Progenitor cell of endocrine pancreas (in vitro differentiated cells): ENCODE measurements around the gene COBL. TPM values are rescaled to one million over a fixed set of nuclear protein-coding genes. Genes with fewer than 3 reads are reported as not detected.

ENCODE experiments used
- DNase-seq: peaks from one replicate; pipeline ENCODE4 v3.0.0; 2021; ENCODE audit warnings: low spot score; ENCODE audit not compliant: unreplicated experiment
- H3K27ac Mint-ChIP-seq: 2 replicates; pipeline ENCODE4 v1.8.0; 2021; ENCODE audit warnings: mild to moderate bottlenecking, moderate library complexity, mixed read lengths
- H3K27me3 Mint-ChIP-seq: 2 replicates; pipeline ENCODE4 v1.8.0; 2021; ENCODE audit warnings: mixed read lengths
- H3K36me3 Mint-ChIP-seq: 2 replicates; pipeline ENCODE4 v1.8.0; 2022; ENCODE audit warnings: mixed read lengths; ENCODE audit not compliant: insufficient read depth
- H3K4me1 Mint-ChIP-seq: 2 replicates; pipeline ENCODE4 v1.8.0; 2021; ENCODE audit warnings: low read depth, mixed read lengths
- H3K4me3 Mint-ChIP-seq: 2 replicates; pipeline ENCODE4 v1.8.0; 2021; ENCODE audit warnings: low read depth, mild to moderate bottlenecking, moderate library complexity, mixed read lengths
- H3K9me3 Mint-ChIP-seq: 2 replicates; pipeline ENCODE4 v1.8.0; 2021; ENCODE audit warnings: low read depth, mixed read lengths
- CTCF ChIP-seq: fragments of 200-600 bp; sonication (generic); IDR thresholded peaks from one replicate; pipeline ENCODE4 v1.5.0; 2021; ENCODE audit warnings: antibody characterized with exemption, mild to moderate bottlenecking; ENCODE audit not compliant: unreplicated experiment
- total RNA-seq: library from RNA; stranded (reverse); gene quantifications from 2 replicates; pipeline ENCODE4 v1.2.1, GENCODE V29; 2021

Gene COBL
- total RNA-seq, 1 donor from 2014 or later = 21.3 TPM

- Mint-ChIP-seq H3K27ac (no peak overlapping the region), H3K4me3 (no peak overlapping the region), H3K9me3 (no peaks in the 10 kb centered on the region), H3K36me3 (no peaks in the 10 kb centered on the region), H3K4me1 (peaks cover 14% of the 10 kb centered on the region), H3K27me3 (peaks cover under 1% of the 10 kb centered on the region)
- no peak for TF ChIP-seq CTCF
- no peak for DNase-seq
Observed at GRCh38 chr7:51325908-51326307, 9.3 kb upstream of the COBL start.

GRCh38 chr7:51325261-51325676 is 8.7 kb upstream of the COBL start:
- Mint-ChIP-seq H3K4me1 (peaks cover 11% of the 10 kb centered on the region), H3K36me3 (no peaks in the 10 kb centered on the region), H3K27ac (no peak overlapping the region), H3K27me3 (peaks cover 4% of the 10 kb centered on the region), H3K9me3 (no peaks in the 10 kb centered on the region), H3K4me3 (no peak overlapping the region)
- no peak for TF ChIP-seq CTCF
- DNase-seq = no peak

- no peak overlapping the region for H3K27ac Mint-ChIP-seq
- H3K27me3 Mint-ChIP-seq = peaks cover 4% of the 10 kb centered on the region
- H3K4me1 Mint-ChIP-seq = peaks cover 13% of the 10 kb centered on the region
- no peak overlapping the region for H3K4me3 Mint-ChIP-seq
- DNase-seq = no peak
- TF ChIP-seq CTCF = no peak
- H3K36me3 Mint-ChIP-seq = no peaks in the 10 kb centered on the region
- no peaks in the 10 kb centered on the region for H3K9me3 Mint-ChIP-seq
Observed at GRCh38 chr7:51324206-51324898, 7.7 kb upstream of the COBL start.

- no peak for DNase-seq
- Mint-ChIP-seq H3K27ac (no peak overlapping the region), H3K4me1 (peaks cover 17% of the 10 kb centered on the region), H3K36me3 (no peaks in the 10 kb centered on the region), H3K4me3 (no peak overlapping the region), H3K9me3 (no peaks in the 10 kb centered on the region), H3K27me3 (peaks cover 13% of the 10 kb centered on the region)
- no peak for TF ChIP-seq CTCF
Observed at GRCh38 chr7:51321961-51322515, 5.4 kb upstream of the COBL start.

GRCh38 chr7:51318886-51319579 is 2.4 kb upstream of the COBL start:
- DNase-seq = no peak
- H3K4me1 Mint-ChIP-seq = peaks cover 25% of the 10 kb centered on the region
- peaks cover 23% of the 10 kb centered on the region for H3K27me3 Mint-ChIP-seq
- H3K9me3 Mint-ChIP-seq = no peaks in the 10 kb centered on the region
- TF ChIP-seq CTCF = no peak
- H3K27ac Mint-ChIP-seq = no peak overlapping the region
- no peaks in the 10 kb centered on the region for H3K36me3 Mint-ChIP-seq
- H3K4me3 Mint-ChIP-seq = peak overlapping the region; percentile 37
